Endothelial cell of umbilical vein (primary cell): ENCODE data around the gene BAD.

Source experiments
- EZH2 ChIP-seq: IDR thresholded peaks from 2 replicates; pipeline ENCODE4 v1.6.1; 2012; ENCODE audit warnings: borderline replicate concordance, low read depth, mild to moderate bottlenecking, moderate library complexity, low read length, inconsistent platforms; ENCODE audit not compliant: severe bottlenecking
- POLR2A ChIP-seq: IDR thresholded peaks from 2 replicates; pipeline ENCODE4 v1.6.1; 2012; ENCODE audit warnings: low read depth, mild to moderate bottlenecking, control low read depth, low read length
- TF ChIP-seq, protein P1 (sequence below), 2 donors: IDR thresholded peaks; 1 replicate in 1 of 2; 2 replicates in 1 of 2; pipeline ENCODE4 v1.5.1; 2011; ENCODE audit warnings: low read length in 2 of 2, mild to moderate bottlenecking in 2 of 2, moderate library complexity in 2 of 2, control low read depth in 1 of 2, inconsistent platforms in 1 of 2, low read depth in 1 of 2; ENCODE audit not compliant: insufficient read depth in 1 of 2; ENCODE audit errors: extremely low read depth in 1 of 2

DNA sequence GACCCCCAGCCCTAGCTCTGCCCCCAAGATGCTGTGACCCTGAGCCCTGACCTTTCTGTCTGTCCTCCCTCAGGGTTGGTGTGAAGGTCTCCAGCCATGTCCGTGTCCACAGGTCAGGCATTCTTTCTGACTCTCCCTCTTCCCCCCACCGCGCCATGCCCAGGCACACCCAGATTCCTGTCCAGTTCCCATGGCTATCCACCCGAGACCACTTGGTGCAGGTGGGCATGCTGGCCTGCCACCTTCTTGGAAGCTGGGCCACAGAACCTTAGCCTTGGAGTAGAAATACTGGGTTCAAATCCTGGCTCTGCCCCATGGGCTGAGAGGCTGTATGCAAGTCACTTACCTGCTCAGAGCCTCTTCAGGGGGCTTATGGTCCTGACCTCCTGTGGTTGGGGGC lies 35.4 kb downstream of the BAD start:
- TF ChIP-seq, protein P1, sequence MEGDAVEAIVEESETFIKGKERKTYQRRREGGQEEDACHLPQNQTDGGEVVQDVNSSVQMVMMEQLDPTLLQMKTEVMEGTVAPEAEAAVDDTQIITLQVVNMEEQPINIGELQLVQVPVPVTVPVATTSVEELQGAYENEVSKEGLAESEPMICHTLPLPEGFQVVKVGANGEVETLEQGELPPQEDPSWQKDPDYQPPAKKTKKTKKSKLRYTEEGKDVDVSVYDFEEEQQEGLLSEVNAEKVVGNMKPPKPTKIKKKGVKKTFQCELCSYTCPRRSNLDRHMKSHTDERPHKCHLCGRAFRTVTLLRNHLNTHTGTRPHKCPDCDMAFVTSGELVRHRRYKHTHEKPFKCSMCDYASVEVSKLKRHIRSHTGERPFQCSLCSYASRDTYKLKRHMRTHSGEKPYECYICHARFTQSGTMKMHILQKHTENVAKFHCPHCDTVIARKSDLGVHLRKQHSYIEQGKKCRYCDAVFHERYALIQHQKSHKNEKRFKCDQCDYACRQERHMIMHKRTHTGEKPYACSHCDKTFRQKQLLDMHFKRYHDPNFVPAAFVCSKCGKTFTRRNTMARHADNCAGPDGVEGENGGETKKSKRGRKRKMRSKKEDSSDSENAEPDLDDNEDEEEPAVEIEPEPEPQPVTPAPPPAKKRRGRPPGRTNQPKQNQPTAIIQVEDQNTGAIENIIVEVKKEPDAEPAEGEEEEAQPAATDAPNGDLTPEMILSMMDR (IDR thresholded peaks at IDR 0.05; ENCODE audit: extremely low read depth in 1 of 2, insufficient read depth in 1 of 2, low read depth in 1 of 2, low read length in 2 of 2), result no peak
- TF ChIP-seq EZH2, result no peak
- no peak for TF ChIP-seq POLR2A
